ENCODE data around the gene CDH12.

- no peak for TF ChIP-seq MAX (IDR thresholded peaks at IDR 0.05)
- no peak for TF ChIP-seq KDM5A (IDR thresholded peaks at IDR 0.05)
- TF ChIP-seq RARB (CRISPR knock-in tag; IDR thresholded peaks at IDR 0.05): no peak
- TF ChIP-seq CTCF (IDR thresholded peaks at IDR 0.05): no peak
- TF ChIP-seq USF2 (IDR thresholded peaks at IDR 0.05): no peak
- no peak for TF ChIP-seq RAD21 (conservative IDR thresholded peaks at IDR 0.05 in 1 of 2, IDR thresholded peaks at IDR 0.05 in 1 of 2)
- TF ChIP-seq EP300 (IDR thresholded peaks at IDR 0.05): no peak
- no peak for TF ChIP-seq KDM1A (IDR thresholded peaks at IDR 0.05; ENCODE audit: low read depth)
- no peak for TF ChIP-seq POLR2A (IDR thresholded peaks at IDR 0.05; ENCODE audit: low read length)
- TF ChIP-seq PBX3 (IDR thresholded peaks at IDR 0.05): no peak
- TF ChIP-seq REST (IDR thresholded peaks at IDR 0.05): no peak
- TF ChIP-seq HDAC2 (IDR thresholded peaks at IDR 0.05): no peak
These were observed 1032.6 kb downstream of the CDH12 start for GRCh38 chr5:21820527-21820926.
